GM21723 (cell line): Measurements from ENCODE around the gene CMTM4.
"Not testable (repeated sequence)": the region's sequence is repeated elsewhere in the genome, so short reads cannot be mapped to it uniquely, and the experiment has no call there.

Experiments used
- ATAC-seq: cut with Tn5 transposase; IDR thresholded peaks from one replicate; pipeline ENCODE4 v1.9.1; 2021; ENCODE audit warnings: mild to moderate bottlenecking, moderate library complexity; ENCODE audit not compliant: unreplicated experiment

Gene CMTM4

GRCh38 chr16:66705790-66706505 lies 9.4 kb upstream of the CMTM4 start:
- ATAC-seq = no peak

- no peak for ATAC-seq
Observed at GRCh38 chr16:66703406-66704215, 7.1 kb upstream of the CMTM4 start.

- ATAC-seq = no peak
Observed at GRCh38 chr16:66701516-66701915, 5.0 kb upstream of the CMTM4 start.

- ATAC-seq = no peak
Observed at GRCh38 chr16:66701026-66701425, 4.5 kb upstream of the CMTM4 start.

- no peak for ATAC-seq
Observed at GRCh38 chr16:66699898-66700297, 3.4 kb upstream of the CMTM4 start.

GRCh38 chr16:66698046-66698445 lies 1.5 kb upstream of the CMTM4 start:
- no peak for ATAC-seq

- peak; percentile 57 for ATAC-seq
Observed at GRCh38 chr16:66695935-66696668, 441 bp downstream of the CMTM4 start.

- no peak for ATAC-seq
Observed at GRCh38 chr16:66695471-66695934, 1.0 kb downstream of the CMTM4 start.

- no peak for ATAC-seq
Observed at GRCh38 chr16:66693149-66693548, 3.4 kb downstream of the CMTM4 start.

- no peak for ATAC-seq
Observed at GRCh38 chr16:66692341-66692740, 4.2 kb downstream of the CMTM4 start.

- ATAC-seq = no peak
Observed at GRCh38 chr16:66691234-66691633, 5.3 kb downstream of the CMTM4 start.

GRCh38 chr16:66690106-66690847 lies 6.3 kb downstream of the CMTM4 start:
- ATAC-seq = no peak

GRCh38 chr16:66689282-66689681 lies 7.3 kb downstream of the CMTM4 start:
- ATAC-seq = no peak

GRCh38 chr16:66687906-66688625 lies 8.5 kb downstream of the CMTM4 start:
- ATAC-seq = no peak

GRCh38 chr16:66685501-66686115 lies 10.9 kb downstream of the CMTM4 start:
- not testable (repeated sequence) for ATAC-seq

GRCh38 chr16:66682271-66682670 lies 14.3 kb downstream of the CMTM4 start:
- ATAC-seq = no peak

GRCh38 chr16:66681676-66682075 lies 14.9 kb downstream of the CMTM4 start:
- ATAC-seq = no peak

GRCh38 chr16:66678337-66678736 lies 18.2 kb downstream of the CMTM4 start:
- no peak for ATAC-seq

GRCh38 chr16:66677836-66678235 lies 18.7 kb downstream of the CMTM4 start:
- ATAC-seq = no peak

GRCh38 chr16:66677179-66677578 lies 19.4 kb downstream of the CMTM4 start:
- ATAC-seq = no peak
